OCI-LY1 (cell line): ENCODE data around the gene FNDC4.
"Not testable (repeated sequence)": the region's sequence is repeated elsewhere in the genome, so short reads cannot be mapped to it uniquely, and the experiment has no call there.

Source experiments
- H2AFZ ChIP-seq: fragments of 200-600 bp; sonication (generic), shearing (Covaris generic); 2 replicates; pipeline ENCODE4 v1.6.0; 2014; ENCODE audit warnings: antibody characterized with exemption, mild to moderate bottlenecking, low read length
- H3F3A ChIP-seq: fragments of 200-600 bp; sonication (generic), shearing (Covaris generic); 2 replicates; pipeline ENCODE4 v1.6.0; 2014; ENCODE audit warnings: mild to moderate bottlenecking, antibody characterized with exemption, low read length, moderate library complexity; ENCODE audit not compliant: insufficient read depth
- H3K27ac ChIP-seq: fragments of 200-600 bp; sonication (generic); 2 replicates; pipeline ENCODE4 v1.5.1; 2014; ENCODE audit warnings: low read length, mixed run types, mild to moderate bottlenecking, low read depth; ENCODE audit not compliant: poor library complexity, severe bottlenecking
- H3K27me3 ChIP-seq: fragments of 200-600 bp; sonication (generic); 2 replicates; pipeline ENCODE4 v1.6.0; 2014; ENCODE audit warnings: antibody characterized with exemption, mild to moderate bottlenecking, low read length, moderate library complexity; ENCODE audit not compliant: insufficient read depth
- H3K36me3 ChIP-seq: fragments of 200-600 bp; sonication (generic); 2 replicates; pipeline ENCODE4 v1.6.1; 2014; ENCODE audit warnings: mild to moderate bottlenecking, antibody characterized with exemption, low read length, moderate library complexity, mixed read lengths; ENCODE audit not compliant: insufficient read depth
- H3K4me1 ChIP-seq: fragments of 200-600 bp; sonication (generic); 2 replicates; pipeline ENCODE4 v1.5.1; 2014; ENCODE audit warnings: mild to moderate bottlenecking, low read length, moderate library complexity; ENCODE audit not compliant: insufficient read depth, severe bottlenecking
- H3K4me2 ChIP-seq: fragments of 200-600 bp; sonication (generic), shearing (Covaris generic); 2 replicates; pipeline ENCODE4 v1.6.1; 2014; ENCODE audit warnings: low read length
- H3K4me3 ChIP-seq: fragments of 200-600 bp; sonication (generic); 2 replicates; pipeline ENCODE4 v1.5.1; 2014; ENCODE audit warnings: low read length, low read depth, mild to moderate bottlenecking, mixed read lengths; ENCODE audit not compliant: poor library complexity, severe bottlenecking
- H3K79me2 ChIP-seq: fragments of 200-600 bp; shearing (Covaris generic); 2 replicates; pipeline ENCODE4 v1.6.1; 2016; ENCODE audit warnings: mixed run types, low read length, mixed read lengths; ENCODE audit not compliant: insufficient read depth
- H3K9ac ChIP-seq: fragments of 200-600 bp; sonication (generic), shearing (Covaris generic); 2 replicates; pipeline ENCODE4 v1.6.1; 2014; ENCODE audit warnings: mild to moderate bottlenecking, low read length, mixed read lengths
- H3K9me2 ChIP-seq: fragments of 200-600 bp; sonication (generic), shearing (Covaris generic); 2 replicates; pipeline ENCODE4 v1.6.1; 2014; ENCODE audit warnings: low read depth, mild to moderate bottlenecking, low read length, mixed read lengths
- H3K9me3 ChIP-seq: fragments of 200-600 bp; shearing (Covaris generic); 2 replicates; pipeline ENCODE4 v1.6.1; 2014; ENCODE audit warnings: low read length, mixed read lengths
- H4K20me1 ChIP-seq: fragments of 200-600 bp; sonication (generic), shearing (Covaris generic); 2 replicates; pipeline ENCODE4 v1.6.0; 2016; ENCODE audit warnings: mild to moderate bottlenecking, low read length; ENCODE audit not compliant: insufficient read depth
- CTCF ChIP-seq: fragments of 200-600 bp; sonication (generic), shearing (Covaris generic); IDR thresholded peaks from 2 replicates; pipeline ENCODE4 v1.5.1; 2017; ENCODE audit warnings: mild to moderate bottlenecking, antibody characterized with exemption, low read length, moderate library complexity, mixed read lengths
- EZH2 ChIP-seq: fragments of 200-600 bp; sonication (generic), shearing (Covaris generic); IDR thresholded peaks from 2 replicates; pipeline ENCODE4 v1.8.0; 2017; ENCODE audit warnings: borderline replicate concordance, mixed run types, mild to moderate bottlenecking, antibody characterized with exemption, low read length, moderate library complexity, mixed read lengths

Gene FNDC4, protein sequence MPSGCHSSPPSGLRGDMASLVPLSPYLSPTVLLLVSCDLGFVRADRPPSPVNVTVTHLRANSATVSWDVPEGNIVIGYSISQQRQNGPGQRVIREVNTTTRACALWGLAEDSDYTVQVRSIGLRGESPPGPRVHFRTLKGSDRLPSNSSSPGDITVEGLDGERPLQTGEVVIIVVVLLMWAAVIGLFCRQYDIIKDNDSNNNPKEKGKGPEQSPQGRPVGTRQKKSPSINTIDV

GRCh38 chr2:27494944-27495554 lies at the start of gene FNDC4:
FNDC4 (minus strand) TSS chr2:27495200; CDS start chr2:27494679, 521 bp downstream.
- Histone ChIP-seq H4K20me1 (no peaks in the 10 kb centered on the region), H3K27me3 (peaks cover 6% of the 10 kb centered on the region; the same call in 1 of the 2 replicates), H3K9me3 (no peaks in the 10 kb centered on the region), H3F3A (no peaks in the 10 kb centered on the region), H2AFZ (no peak within 1 kb of the TSS), H3K27ac (no peak within 1 kb of the TSS), H3K36me3 (no peaks in the 10 kb centered on the region), H3K9me2 (no peaks in the 10 kb centered on the region), H3K4me2 (peak within 1 kb of the TSS; percentile 34; the same call in 1 of the 2 replicates), H3K9ac (no peak within 1 kb of the TSS), H3K4me3 (peak within 1 kb of the TSS; percentile 37), H3K4me1 (peaks cover 3% of the 10 kb centered on the region), H3K79me2 (no peaks in the 10 kb centered on the region)
- no peak for TF ChIP-seq CTCF
- TF ChIP-seq EZH2 = no peak

DNA sequence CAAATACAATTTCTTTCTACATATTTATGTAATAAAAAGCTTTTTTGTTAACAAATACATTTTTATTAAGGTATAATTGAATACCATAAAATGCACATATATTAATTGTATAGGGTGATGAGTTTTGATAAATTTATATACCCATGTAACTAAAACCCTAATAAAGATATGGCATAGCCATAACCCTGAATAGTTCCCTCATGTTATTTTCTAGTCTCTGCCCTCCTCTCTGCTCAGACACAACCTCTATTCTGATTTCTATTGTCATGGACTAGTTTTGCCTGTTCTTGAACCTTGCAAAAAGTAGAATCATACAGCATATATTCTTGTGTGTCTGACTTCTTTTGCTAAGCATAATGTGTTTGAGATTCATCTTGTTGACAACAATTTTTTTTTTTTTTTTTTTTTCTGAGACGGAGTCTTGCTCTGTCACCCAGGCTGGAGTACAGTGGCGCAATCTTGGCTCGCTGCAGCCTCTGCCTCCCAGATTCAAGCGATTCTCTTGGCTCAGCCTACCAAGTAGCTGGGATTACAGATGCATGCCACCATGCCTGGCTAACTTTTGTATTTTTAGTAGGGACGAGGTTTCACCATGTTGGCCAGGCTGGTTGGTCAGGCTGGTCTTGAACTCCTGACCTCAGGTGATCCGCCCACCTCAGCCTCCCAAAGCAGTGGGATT lies 49.3 kb upstream of the FNDC4 start:
- Histone ChIP-seq H2AFZ (no peak overlapping the region), H3K4me3 (no peak overlapping the region), H3K79me2 (no peaks in the 10 kb centered on the region), H3K36me3 (no peaks in the 10 kb centered on the region), H3K27ac (no peak overlapping the region), H3F3A (no peaks in the 10 kb centered on the region), H3K27me3 (no peaks in the 10 kb centered on the region), H4K20me1 (no peaks in the 10 kb centered on the region), H3K9me2 (no peaks in the 10 kb centered on the region), H3K9me3 (peaks cover 3% of the 10 kb centered on the region; the same call in 1 of the 2 replicates), H3K4me2 (no peak overlapping the region), H3K4me1 (no peaks in the 10 kb centered on the region), H3K9ac (no peak overlapping the region)
- no peak for TF ChIP-seq EZH2
- TF ChIP-seq CTCF = no peak

DNA sequence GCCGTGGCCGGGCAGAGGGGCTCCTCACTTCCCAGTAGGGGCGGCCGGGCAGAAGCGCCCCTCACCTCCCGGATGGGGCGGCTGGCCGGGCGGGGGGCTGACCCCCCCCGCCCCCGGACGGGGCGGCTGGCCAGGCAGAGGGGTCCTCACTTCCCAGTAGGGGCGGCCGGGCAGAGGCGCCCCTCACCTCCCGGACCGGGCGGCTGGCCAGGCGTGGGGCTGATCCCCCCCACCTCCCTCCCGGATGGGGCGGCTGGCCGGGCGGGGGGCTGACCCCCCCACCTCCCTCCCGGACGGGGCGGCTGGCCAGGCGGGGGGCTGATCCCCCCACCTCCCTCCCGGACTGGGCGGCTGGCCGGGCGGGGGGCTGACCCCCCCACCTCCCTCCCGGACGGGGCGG lies 44.6 kb upstream of the FNDC4 start:
- not testable (repeated sequence) for H3F3A ChIP-seq, H3K36me3 ChIP-seq, H3K4me1 ChIP-seq, H3K4me2 ChIP-seq, H3K9me2 ChIP-seq, H2AFZ ChIP-seq, H3K79me2 ChIP-seq, H3K27me3 ChIP-seq, H4K20me1 ChIP-seq, H3K9ac ChIP-seq, H3K27ac ChIP-seq, H3K4me3 ChIP-seq, H3K9me3 ChIP-seq

- H4K20me1 ChIP-seq, H3K4me1 ChIP-seq, H3K27ac ChIP-seq, H3K79me2 ChIP-seq, H3K4me2 ChIP-seq, H2AFZ ChIP-seq, H3K9me3 ChIP-seq, H3K9ac ChIP-seq, H3F3A ChIP-seq, H3K9me2 ChIP-seq, H3K36me3 ChIP-seq, H3K27me3 ChIP-seq, H3K4me3 ChIP-seq: not testable (repeated sequence)
These were observed 43.9 kb upstream of the FNDC4 start for GRCh38 chr2:27538839-27539450.
